Choroid plexus epithelial cell (primary cell): ENCODE results near the gene RHEB.
A peak's percentile ranks its signal among the peaks of the same experiment; 100 is the strongest.

ENCODE experiments used
- DNase-seq: peaks from one replicate; pipeline ENCODE4 v3.0.0-alpha.2; 2010; ENCODE audit warnings: low read depth
- H3K4me3 ChIP-seq: 2 replicates; pipeline ENCODE4 v1.5.1; 2011; ENCODE audit warnings: low read depth, mild to moderate bottlenecking, control low read depth, low read length, moderate library complexity
- CTCF ChIP-seq: conservative IDR thresholded peaks from 2 replicates; pipeline ENCODE4 v1.5.1; 2011; ENCODE audit warnings: low read depth, mild to moderate bottlenecking, control low read depth, inconsistent platforms, low read length, moderate library complexity

The RHEB gene

GRCh38 chr7:151440799-151441445, 78.8 kb downstream of the RHEB start:
- no peak overlapping the region for H3K4me3 ChIP-seq
- DNase-seq: peak; percentile 42
- no peak for TF ChIP-seq CTCF

- DNase-seq: no peak
- TF ChIP-seq CTCF: no peak
- peak within 1 kb of the TSS; percentile 44 for H3K4me3 ChIP-seq
Observed at GRCh38 chr7:151439855-151440798, 79.6 kb downstream of the RHEB start, which contains the start of gene CRYGN. Gene CRYGN, minus strand, starts transcription at chr7:151440141. Its CDS starts 224 bp downstream, at chr7:151439917.

DNA sequence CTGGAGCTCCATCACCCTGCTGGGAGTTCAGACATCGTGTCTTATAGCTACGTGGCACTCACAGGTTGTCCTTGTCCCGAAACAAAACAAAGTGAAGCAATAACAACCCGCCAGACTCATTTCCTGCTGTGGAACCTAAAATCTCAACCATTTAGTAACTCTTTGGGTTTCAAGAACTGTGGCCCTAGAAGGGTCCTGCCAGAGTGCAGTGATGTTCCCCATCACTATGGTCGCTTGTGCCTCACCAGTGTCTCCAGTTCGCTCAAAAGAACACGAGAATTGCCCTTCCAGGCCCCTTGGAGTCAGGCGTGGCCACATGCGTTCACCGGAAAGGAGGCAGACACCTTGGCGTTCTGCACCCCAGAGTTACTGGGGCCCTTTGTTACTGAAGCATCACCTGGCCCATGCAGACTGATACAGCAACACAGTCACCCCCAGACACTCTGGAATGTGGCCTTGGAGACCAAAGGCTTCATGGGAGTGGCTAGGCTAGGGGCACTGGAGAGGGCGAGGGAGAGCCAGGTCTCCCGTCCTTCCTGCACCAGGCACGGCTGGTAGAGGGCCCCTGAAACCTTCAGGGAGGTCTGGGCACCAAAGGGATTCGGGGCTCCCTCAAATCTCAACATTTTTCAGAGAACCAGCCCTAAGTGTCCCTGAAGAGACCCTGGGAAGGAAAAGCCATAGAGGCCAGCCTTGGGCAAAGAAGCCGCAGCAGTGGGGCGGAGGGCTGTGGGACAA, 80.7 kb downstream of the RHEB start:
- H3K4me3 ChIP-seq: no peak overlapping the region
- DNase-seq: no peak
- TF ChIP-seq CTCF: no peak

DNA sequence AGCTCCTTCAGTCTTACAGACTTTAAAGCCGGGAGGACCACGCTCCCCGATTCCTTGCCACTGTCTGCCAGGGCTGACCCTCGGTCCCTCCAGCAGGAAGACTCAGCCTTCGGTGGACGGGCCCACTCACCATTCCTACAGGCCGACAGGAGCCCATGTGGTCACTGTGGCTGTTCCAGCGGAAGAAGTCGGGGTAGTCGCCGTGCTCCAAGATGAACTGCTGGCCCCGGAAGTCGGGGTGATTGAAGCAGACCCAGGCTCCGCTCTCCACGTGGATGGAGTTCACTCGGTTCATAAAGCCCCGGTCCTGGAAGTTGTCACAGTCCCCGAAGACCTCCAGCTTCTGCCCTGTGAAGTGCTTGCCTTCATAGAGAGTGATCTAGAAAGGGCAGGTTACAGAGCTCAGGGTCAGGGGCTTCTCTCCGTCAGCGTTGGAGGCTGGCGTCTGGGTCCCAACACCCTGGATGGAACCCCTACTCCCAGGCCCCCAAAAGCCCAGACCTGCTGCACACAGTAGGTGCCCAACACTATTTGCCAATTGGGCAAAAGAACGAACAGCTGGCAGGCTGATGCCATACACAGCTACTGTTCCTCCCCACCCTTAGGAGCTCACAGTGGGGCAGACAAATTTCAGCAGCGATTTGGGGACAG, 81.7 kb downstream of the RHEB start:
- no peak overlapping the region for H3K4me3 ChIP-seq
- DNase-seq: no peak
- TF ChIP-seq CTCF: no peak

- no peak for DNase-seq
- no peak overlapping the region for H3K4me3 ChIP-seq
- TF ChIP-seq CTCF: no peak
Observed at GRCh38 chr7:151437159-151437553, 82.5 kb downstream of the RHEB start.

DNA sequence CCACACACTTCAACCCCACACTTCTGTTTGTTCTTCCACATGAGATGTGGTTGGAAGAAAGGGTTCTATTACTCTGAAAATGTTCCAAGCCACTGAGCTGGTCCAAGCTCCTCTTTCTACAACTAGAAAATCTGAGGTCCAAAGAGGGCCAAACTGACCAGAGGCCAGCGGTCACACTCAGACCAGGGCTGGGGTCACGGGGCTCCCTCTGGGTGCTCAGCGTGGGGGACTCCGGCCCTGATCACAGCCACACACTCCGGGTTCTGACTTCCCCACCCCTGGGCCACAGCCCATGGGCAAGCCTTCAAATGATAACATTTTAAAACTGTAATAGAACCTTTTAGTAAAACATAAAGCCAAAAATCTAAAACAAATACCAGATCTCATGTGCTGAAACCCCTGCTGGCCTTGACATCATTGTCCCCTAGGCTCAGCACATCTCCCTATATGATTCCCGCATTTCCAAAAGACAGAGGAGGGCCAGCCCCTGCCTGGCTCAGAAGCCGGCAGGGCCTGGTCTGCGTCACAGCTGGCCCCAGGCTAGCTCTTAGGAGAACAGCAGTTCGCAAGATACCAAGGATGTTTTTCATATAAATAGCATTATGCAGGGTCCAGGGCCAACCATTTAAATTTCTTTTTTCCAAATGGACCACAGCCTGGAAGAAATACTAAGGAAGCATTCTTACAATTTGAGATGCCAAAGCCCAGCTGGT, 83.1 kb downstream of the RHEB start:
- DNase-seq: no peak
- TF ChIP-seq CTCF: no peak
- H3K4me3 ChIP-seq: no peak overlapping the region
